ENCODE results near the gene OR4D2. TPM values are rescaled to one million over a fixed set of nuclear protein-coding genes. Genes with fewer than 3 reads are reported as not detected.

The OR4D2 gene
- total RNA-seq, 1 donor from 2014 or later: not detected

DNA sequence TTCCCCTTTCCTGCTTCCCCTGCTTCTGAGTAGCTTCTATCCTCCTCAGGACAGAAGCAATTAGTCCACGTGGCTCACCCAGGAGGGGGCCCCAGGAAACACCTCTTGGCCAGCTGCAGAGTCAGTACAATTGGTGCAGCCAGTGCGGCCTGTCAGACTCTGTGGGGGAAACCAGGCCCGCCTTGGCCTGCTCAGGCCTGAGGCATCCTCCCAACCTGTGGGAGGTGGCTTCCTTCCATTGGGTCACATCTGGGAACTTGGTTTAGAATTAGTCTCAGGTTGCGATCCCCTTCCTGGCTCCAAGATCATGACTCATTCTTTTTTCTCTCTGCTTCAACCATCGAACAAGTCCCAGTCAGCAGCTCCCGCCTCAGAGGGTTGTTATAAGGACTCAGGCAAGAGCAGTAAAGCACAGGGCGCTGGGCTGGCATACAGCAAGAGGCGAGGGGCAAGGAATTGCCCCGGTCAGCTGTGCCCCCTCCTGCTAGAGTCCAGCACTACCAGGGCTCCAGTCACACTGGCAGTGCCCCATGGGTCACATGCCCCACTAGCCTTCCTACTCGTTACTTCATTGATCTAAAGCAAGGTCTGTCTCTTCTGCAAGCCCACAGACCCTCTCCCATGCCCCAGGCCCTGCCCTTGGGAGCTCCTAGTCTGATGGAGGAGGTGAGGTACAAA is 17.7 kb downstream of the OR4D2 start:
- DNase-seq: no peak
- Histone ChIP-seq H3K4me1 (peaks cover 1% of the 10 kb centered on the region), H3K27ac (replicated peaks) (no peak overlapping the region), H3K4me3 (no peak overlapping the region), H3K9me3 (replicated peaks) (no peaks in the 10 kb centered on the region), H3K27me3 (ENCODE audit: low read depth) (peaks cover 40% of the 10 kb centered on the region), H3K36me3 (no peaks in the 10 kb centered on the region)
- intact Hi-C loops (cut with micrococcal nuclease): no loop called here
- no peak for TF ChIP-seq CTCF (IDR thresholded peaks at IDR 0.05; ENCODE audit: borderline replicate concordance)

DNA sequence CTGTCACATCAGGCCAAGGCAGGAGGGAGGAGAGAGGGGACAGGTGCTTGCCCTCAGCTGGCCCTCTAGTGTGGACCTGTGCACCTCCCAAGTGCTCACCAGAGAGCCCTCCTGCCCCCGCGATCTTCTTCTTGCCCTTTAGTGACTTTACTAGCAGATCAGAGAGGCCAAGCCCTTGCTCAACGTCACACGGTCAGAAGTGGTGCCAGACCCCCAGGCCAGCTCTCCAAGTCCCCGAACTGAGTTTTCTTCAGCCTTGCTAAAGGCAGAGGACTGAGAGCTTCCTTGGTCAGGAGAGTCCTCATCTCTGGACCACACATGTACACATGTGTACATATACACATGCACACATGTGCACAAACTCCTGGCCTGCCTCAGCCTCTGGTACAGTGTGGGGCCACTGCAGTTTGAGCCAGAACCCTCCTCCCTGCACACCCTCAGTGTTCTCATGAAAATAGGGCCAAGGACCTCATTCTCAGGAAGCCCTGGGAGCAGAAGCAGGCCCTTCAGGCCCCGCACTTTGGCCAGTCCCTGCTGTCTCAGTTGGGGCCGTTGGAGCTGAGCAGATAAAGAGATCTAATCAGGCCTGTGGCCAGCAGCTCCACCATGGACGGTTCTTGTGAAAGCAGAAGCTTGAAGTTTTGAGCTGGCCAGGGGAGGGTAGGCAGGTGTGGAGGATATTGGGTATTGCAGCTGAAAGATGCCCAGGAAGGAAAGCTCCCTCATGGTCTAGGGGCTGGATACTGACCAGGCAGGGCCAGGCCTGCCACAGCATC is 18.4 kb downstream of the OR4D2 start:
- no peaks in the 10 kb centered on the region for H3K36me3 ChIP-seq
- intact Hi-C loops (cut with micrococcal nuclease): no loop called here
- peaks cover 8% of the 10 kb centered on the region for H3K4me1 ChIP-seq
- H3K27me3 ChIP-seq (ENCODE audit: low read depth): peaks cover 47% of the 10 kb centered on the region
- no peak overlapping the region for H3K4me3 ChIP-seq
- H3K27ac ChIP-seq (replicated peaks): no peak overlapping the region
- TF ChIP-seq CTCF (IDR thresholded peaks at IDR 0.05; ENCODE audit: borderline replicate concordance): no peak
- no peak for DNase-seq
- H3K9me3 ChIP-seq (replicated peaks): no peaks in the 10 kb centered on the region

DNA sequence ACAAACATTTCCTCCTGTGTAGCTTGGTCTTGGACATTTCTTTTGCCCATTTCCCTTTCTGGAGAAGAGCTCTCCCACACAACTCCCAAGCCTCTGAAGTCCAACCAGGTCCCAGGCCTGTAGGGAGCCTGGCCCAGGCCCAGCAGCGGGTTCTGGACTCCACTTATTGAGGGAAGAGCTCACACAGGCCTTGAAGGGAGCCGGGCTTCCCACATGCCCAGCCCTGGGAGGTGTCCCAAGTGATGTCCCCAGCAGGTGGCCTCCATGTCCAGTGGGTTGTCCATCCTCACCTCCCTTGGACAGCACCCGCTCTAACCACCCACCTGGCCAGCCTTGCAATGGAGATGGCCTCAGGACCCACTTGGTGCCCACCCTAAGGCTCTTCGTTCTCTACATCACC is 19.8 kb downstream of the OR4D2 start:
- Histone ChIP-seq H3K36me3 (no peaks in the 10 kb centered on the region), H3K9me3 (replicated peaks) (no peaks in the 10 kb centered on the region), H3K27me3 (ENCODE audit: low read depth) (peaks cover 57% of the 10 kb centered on the region), H3K27ac (replicated peaks) (no peak overlapping the region), H3K4me3 (no peak overlapping the region), H3K4me1 (peaks cover 8% of the 10 kb centered on the region)
- no peak for TF ChIP-seq CTCF (IDR thresholded peaks at IDR 0.05; ENCODE audit: borderline replicate concordance)
- intact Hi-C loops (cut with micrococcal nuclease): no loop called here
- DNase-seq: no peak

- no peak overlapping the region for H3K4me3 ChIP-seq
- H3K4me1 ChIP-seq: peaks cover 8% of the 10 kb centered on the region
- DNase-seq: no peak
- peaks cover 62% of the 10 kb centered on the region for H3K27me3 ChIP-seq (ENCODE audit: low read depth)
- H3K27ac ChIP-seq (replicated peaks): no peak overlapping the region
- no peak for TF ChIP-seq CTCF (IDR thresholded peaks at IDR 0.05; ENCODE audit: borderline replicate concordance)
- intact Hi-C loops (cut with micrococcal nuclease): no loop called here
- no peaks in the 10 kb centered on the region for H3K36me3 ChIP-seq
- no peaks in the 10 kb centered on the region for H3K9me3 ChIP-seq (replicated peaks)
Measured at GRCh38 chr17:58187063-58187462, 20.3 kb downstream of the OR4D2 start.

GRCh38 chr17:58187675-58188074 is 20.9 kb downstream of the OR4D2 start:
- Histone ChIP-seq H3K4me1 (peaks cover 8% of the 10 kb centered on the region), H3K4me3 (no peak overlapping the region), H3K27ac (replicated peaks) (no peak overlapping the region), H3K9me3 (replicated peaks) (no peaks in the 10 kb centered on the region), H3K36me3 (no peaks in the 10 kb centered on the region), H3K27me3 (ENCODE audit: low read depth) (peaks cover 68% of the 10 kb centered on the region)
- no peak for TF ChIP-seq CTCF (IDR thresholded peaks at IDR 0.05; ENCODE audit: borderline replicate concordance)
- no peak for DNase-seq
- intact Hi-C loops (cut with micrococcal nuclease): no loop called here

All from left ventricle myocardium inferior (tissue), 1 donor.